NCI-H1048 (cell line): ENCODE measurements around the gene TSPYL2.

Source experiments
- DNase-seq: peaks from one replicate; lab custom pipeline; 2025; lab: John Stamatoyannopoulos, UW

Gene TSPYL2

GRCh38 chrX:53125506-53125905 lies 43.3 kb downstream of the TSPYL2 start:
- no peak for DNase-seq

GRCh38 chrX:53126377-53126776 lies 44.2 kb downstream of the TSPYL2 start:
- no peak for DNase-seq

- DNase-seq: no peak
These were observed 46.1 kb downstream of the TSPYL2 start for GRCh38 chrX:53128097-53128749.

DNA sequence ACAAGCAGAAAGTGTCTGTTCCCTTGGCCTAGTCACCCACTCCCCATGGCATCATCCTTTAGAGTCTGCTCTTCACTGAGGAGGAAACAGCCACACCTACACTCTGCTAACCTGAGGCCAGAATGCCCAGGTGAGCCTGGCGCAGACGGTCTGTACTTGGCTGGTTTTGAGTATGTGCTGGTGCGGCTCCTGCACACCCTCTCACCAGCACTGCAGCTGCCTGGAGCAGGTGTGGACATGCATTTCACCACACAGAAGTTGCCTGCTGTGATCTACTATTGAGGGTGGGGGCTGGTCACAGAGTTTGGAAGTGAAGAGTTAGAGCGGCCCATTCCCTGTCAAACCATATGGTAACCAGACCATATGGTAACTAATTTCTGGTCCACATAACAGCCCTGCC lies 51.2 kb downstream of the TSPYL2 start:
- no peak for DNase-seq

- DNase-seq: no peak
These were observed 53.4 kb downstream of the TSPYL2 start for GRCh38 chrX:53135581-53135980.
